ENCODE measurements around the gene CALU. TPM values are rescaled to one million over a fixed set of nuclear protein-coding genes. Genes with fewer than 3 reads are reported as not detected.

The CALU gene
- total and polyA plus RNA-seq, 2 experiments from 2014 or later: 136 to 179 TPM

DNA sequence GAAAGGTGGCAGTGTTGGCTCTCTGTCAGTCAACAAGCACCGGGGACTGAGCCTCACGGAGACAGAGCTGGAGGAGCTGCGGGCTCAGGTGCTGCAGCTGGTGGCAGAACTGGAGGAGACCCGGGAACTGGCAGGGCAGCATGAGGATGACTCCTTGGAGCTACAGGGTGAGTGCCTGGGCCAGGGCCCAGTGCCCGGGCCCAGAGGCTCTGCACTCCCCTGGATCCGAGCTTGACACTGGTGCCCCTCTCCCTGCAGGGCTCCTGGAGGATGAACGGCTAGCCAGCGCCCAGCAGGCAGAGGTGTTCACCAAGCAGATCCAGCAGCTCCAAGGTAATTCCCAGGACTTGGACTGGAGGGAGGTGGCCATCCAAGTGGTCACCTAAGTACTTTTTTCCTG is 55.3 kb downstream of the CALU start:
- H3K9me2 ChIP-seq (ENCODE audit: insufficient read depth): no peaks in the 10 kb centered on the region
- Mint-ChIP-seq H3K27ac (no peak overlapping the region), H3K4me3 (no peak overlapping the region), H3K9me3 (no peaks in the 10 kb centered on the region), H3K36me3 (ENCODE audit: low read depth) (peaks cover 34% of the 10 kb centered on the region), H3K27me3 (ENCODE audit: insufficient read depth, low read depth, poor library complexity) (peaks cover 13% of the 10 kb centered on the region), H3K4me1 (peaks cover 36% of the 10 kb centered on the region)
- no peak for TF ChIP-seq ZNF114 (CRISPR knock-in tag; IDR thresholded peaks at IDR 0.05)
- no peak for TF ChIP-seq STAT1 (IDR thresholded peaks at IDR 0.05; ENCODE audit: unreplicated experiment)
- TF ChIP-seq, protein P1, sequence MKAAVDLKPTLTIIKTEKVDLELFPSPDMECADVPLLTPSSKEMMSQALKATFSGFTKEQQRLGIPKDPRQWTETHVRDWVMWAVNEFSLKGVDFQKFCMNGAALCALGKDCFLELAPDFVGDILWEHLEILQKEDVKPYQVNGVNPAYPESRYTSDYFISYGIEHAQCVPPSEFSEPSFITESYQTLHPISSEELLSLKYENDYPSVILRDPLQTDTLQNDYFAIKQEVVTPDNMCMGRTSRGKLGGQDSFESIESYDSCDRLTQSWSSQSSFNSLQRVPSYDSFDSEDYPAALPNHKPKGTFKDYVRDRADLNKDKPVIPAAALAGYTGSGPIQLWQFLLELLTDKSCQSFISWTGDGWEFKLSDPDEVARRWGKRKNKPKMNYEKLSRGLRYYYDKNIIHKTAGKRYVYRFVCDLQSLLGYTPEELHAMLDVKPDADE (IDR thresholded peaks at IDR 0.05): no peak
- TF ChIP-seq CREB1 (CRISPR knock-in tag; IDR thresholded peaks at IDR 0.05; ENCODE audit: low read depth): no peak
- TF ChIP-seq POLR2AphosphoS5 (IDR thresholded peaks at IDR 0.05; ENCODE audit: low read depth): no peak
- TF ChIP-seq, protein P2, sequence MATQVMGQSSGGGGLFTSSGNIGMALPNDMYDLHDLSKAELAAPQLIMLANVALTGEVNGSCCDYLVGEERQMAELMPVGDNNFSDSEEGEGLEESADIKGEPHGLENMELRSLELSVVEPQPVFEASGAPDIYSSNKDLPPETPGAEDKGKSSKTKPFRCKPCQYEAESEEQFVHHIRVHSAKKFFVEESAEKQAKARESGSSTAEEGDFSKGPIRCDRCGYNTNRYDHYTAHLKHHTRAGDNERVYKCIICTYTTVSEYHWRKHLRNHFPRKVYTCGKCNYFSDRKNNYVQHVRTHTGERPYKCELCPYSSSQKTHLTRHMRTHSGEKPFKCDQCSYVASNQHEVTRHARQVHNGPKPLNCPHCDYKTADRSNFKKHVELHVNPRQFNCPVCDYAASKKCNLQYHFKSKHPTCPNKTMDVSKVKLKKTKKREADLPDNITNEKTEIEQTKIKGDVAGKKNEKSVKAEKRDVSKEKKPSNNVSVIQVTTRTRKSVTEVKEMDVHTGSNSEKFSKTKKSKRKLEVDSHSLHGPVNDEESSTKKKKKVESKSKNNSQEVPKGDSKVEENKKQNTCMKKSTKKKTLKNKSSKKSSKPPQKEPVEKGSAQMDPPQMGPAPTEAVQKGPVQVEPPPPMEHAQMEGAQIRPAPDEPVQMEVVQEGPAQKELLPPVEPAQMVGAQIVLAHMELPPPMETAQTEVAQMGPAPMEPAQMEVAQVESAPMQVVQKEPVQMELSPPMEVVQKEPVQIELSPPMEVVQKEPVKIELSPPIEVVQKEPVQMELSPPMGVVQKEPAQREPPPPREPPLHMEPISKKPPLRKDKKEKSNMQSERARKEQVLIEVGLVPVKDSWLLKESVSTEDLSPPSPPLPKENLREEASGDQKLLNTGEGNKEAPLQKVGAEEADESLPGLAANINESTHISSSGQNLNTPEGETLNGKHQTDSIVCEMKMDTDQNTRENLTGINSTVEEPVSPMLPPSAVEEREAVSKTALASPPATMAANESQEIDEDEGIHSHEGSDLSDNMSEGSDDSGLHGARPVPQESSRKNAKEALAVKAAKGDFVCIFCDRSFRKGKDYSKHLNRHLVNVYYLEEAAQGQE (IDR thresholded peaks at IDR 0.05; ENCODE audit: unreplicated experiment): no peak
- H4K20me1 ChIP-seq (replicated peaks; ENCODE audit: insufficient read depth): no peaks in the 10 kb centered on the region; the same call in 1 of the 2 replicates
- no peaks in the 10 kb centered on the region for H3K27me3 ChIP-seq (ENCODE audit: insufficient read depth)
- 0 out of 2 replicates have a peak, but pooled peaks cover 9% of the 10 kb centered on the region for H3K36me3 ChIP-seq (ENCODE audit: insufficient read depth)
- H2AFZ ChIP-seq: no peak overlapping the region
- no peaks in the 10 kb centered on the region for H3K79me2 ChIP-seq (replicated peaks; ENCODE audit: insufficient read depth)
- H3K4me3 ChIP-seq: no peak overlapping the region
- 0 out of 2 replicates have a peak, but pooled peaks cover 6% of the 10 kb centered on the region for H3F3A ChIP-seq (replicated peaks; ENCODE audit: low read depth)
- peak overlapping the region; percentile 81; the same call in 1 of the 2 replicates for H3K27ac ChIP-seq (ENCODE audit: low read depth)
- no peak overlapping the region for H3K4me2 ChIP-seq
- DNase-seq (ENCODE audit: low spot score) (no peak), ATAC-seq (no peak)
- H3K4me1 ChIP-seq (ENCODE audit: insufficient read depth): peaks cover 26% of the 10 kb centered on the region

DNA sequence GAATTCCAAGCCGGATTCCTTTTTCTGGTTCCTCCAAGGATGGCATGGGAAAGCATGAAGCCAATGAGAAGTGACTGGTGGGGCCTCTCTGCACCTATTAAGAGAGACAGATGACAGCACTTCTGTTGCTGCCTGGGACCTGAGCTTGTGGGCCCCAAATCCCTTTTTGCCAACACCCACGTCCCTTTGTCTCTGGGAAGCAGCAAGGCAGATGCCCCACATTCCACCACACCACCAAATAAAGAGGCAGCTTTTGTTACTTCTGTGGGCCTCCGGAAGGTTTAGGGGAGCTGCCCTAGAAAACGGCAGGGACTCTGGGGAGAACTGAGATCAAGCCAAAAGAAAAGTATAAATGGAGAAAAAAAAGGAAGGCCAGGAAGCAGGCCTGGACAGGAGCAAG is 56.0 kb downstream of the CALU start:
- Histone ChIP-seq H4K20me1 (replicated peaks; ENCODE audit: insufficient read depth) (no peaks in the 10 kb centered on the region; the same call in 1 of the 2 replicates), H3F3A (replicated peaks; ENCODE audit: low read depth) (0 out of 2 replicates have a peak, but pooled peaks cover 6% of the 10 kb centered on the region), H3K36me3 (ENCODE audit: insufficient read depth) (0 out of 2 replicates have a peak, but pooled peaks cover 11% of the 10 kb centered on the region), H2AFZ (no peak overlapping the region), H3K27ac (ENCODE audit: low read depth) (peak overlapping the region; percentile 81; the same call in 1 of the 2 replicates), H3K4me1 (ENCODE audit: insufficient read depth) (peaks cover 23% of the 10 kb centered on the region), H3K4me3 (no peak overlapping the region), H3K79me2 (replicated peaks; ENCODE audit: insufficient read depth) (no peaks in the 10 kb centered on the region), H3K4me2 (no peak overlapping the region), H3K27me3 (ENCODE audit: insufficient read depth) (no peaks in the 10 kb centered on the region), H3K9me2 (ENCODE audit: insufficient read depth) (no peaks in the 10 kb centered on the region)
- Mint-ChIP-seq H3K4me3 (no peak overlapping the region), H3K27ac (peak overlapping the region; percentile 36; the same call in 1 of the 2 replicates), H3K9me3 (no peaks in the 10 kb centered on the region), H3K27me3 (ENCODE audit: insufficient read depth, low read depth, poor library complexity) (peaks cover 13% of the 10 kb centered on the region), H3K4me1 (peaks cover 33% of the 10 kb centered on the region), H3K36me3 (ENCODE audit: low read depth) (peaks cover 35% of the 10 kb centered on the region)
- ATAC-seq: no peak
- DNase-seq (ENCODE audit: low spot score): peak; percentile 47
- TF ChIP-seq, protein P3, sequence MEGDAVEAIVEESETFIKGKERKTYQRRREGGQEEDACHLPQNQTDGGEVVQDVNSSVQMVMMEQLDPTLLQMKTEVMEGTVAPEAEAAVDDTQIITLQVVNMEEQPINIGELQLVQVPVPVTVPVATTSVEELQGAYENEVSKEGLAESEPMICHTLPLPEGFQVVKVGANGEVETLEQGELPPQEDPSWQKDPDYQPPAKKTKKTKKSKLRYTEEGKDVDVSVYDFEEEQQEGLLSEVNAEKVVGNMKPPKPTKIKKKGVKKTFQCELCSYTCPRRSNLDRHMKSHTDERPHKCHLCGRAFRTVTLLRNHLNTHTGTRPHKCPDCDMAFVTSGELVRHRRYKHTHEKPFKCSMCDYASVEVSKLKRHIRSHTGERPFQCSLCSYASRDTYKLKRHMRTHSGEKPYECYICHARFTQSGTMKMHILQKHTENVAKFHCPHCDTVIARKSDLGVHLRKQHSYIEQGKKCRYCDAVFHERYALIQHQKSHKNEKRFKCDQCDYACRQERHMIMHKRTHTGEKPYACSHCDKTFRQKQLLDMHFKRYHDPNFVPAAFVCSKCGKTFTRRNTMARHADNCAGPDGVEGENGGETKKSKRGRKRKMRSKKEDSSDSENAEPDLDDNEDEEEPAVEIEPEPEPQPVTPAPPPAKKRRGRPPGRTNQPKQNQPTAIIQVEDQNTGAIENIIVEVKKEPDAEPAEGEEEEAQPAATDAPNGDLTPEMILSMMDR (conservative IDR thresholded peaks at IDR 0.05; ENCODE audit: low read depth in 2 of 2): no peak
- TF ChIP-seq POLR2AphosphoS5 (IDR thresholded peaks at IDR 0.05; ENCODE audit: low read depth) (no peak), NANOG (IDR thresholded peaks at IDR 0.05; ENCODE audit: borderline replicate concordance) (no peak), EZH2phosphoT487 (IDR thresholded peaks at IDR 0.05; ENCODE audit: unreplicated experiment) (no peak), STAT1 (IDR thresholded peaks at IDR 0.05; ENCODE audit: unreplicated experiment) (no peak), ZNF114 (CRISPR knock-in tag; IDR thresholded peaks at IDR 0.05) (no peak), ZNF331 (CRISPR knock-in tag; IDR thresholded peaks at IDR 0.05; ENCODE audit: low read depth) (no peak), CREB1 (CRISPR knock-in tag; IDR thresholded peaks at IDR 0.05; ENCODE audit: low read depth) (no peak), EZH2 (IDR thresholded peaks at IDR 0.05; ENCODE audit: low read depth, unreplicated experiment) (no peak), JUNB (IDR thresholded peaks at IDR 0.05; ENCODE audit: unreplicated experiment) (no peak)
- TF ChIP-seq, protein P1 (IDR thresholded peaks at IDR 0.05): no peak
- TF ChIP-seq, protein P2 (IDR thresholded peaks at IDR 0.05; ENCODE audit: unreplicated experiment): no peak

Measured in GM23338 (cell line).